Measurements from ENCODE around the gene PTPN14.

- TF ChIP-seq CTCF (IDR thresholded peaks at IDR 0.05; ENCODE audit: low read depth, low read length) = no peak
- no peak for TF ChIP-seq MYC (IDR thresholded peaks at IDR 0.05; ENCODE audit: low read depth, low read length)
- TF ChIP-seq POLR2A (IDR thresholded peaks at IDR 0.05; ENCODE audit: extremely low read depth, insufficient read length) = no peak
- no peak for TF ChIP-seq MAX (IDR thresholded peaks at IDR 0.05; ENCODE audit: low read depth, low read length)
These were observed 152.9 kb downstream of the PTPN14 start for GRCh38 chr1:214398490-214398889.

All from NB4 (cell line).